ENCODE data around the gene FAM171A1. TPM values are rescaled to one million over a fixed set of nuclear protein-coding genes. Genes with fewer than 3 reads are reported as not detected.
A peak's percentile ranks its signal among the peaks of the same experiment; 100 is the strongest.

The FAM171A1 gene
- polyA plus RNA-seq, 1 of the 3 experiments (the other 2 are of a cell fraction), result 26.3 TPM

DNA sequence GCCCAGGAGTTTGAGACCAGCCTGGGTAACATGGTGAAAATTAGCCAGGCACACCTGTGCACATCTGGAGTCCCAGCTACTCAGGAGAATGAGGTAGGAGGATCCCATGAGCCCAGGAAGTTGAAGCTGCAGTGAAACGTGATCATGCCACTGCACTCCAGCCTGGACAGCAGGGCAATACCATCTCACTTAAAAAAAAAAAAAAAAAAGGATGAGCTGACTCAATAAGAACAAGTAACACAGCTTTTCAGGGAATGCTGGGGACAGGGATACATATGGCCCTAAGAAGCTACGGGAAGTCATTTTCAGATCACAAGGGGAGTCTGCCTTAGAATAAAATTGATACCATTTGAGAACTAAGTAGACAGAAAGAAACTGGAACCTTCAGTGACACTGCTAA is 41.7 kb downstream of the FAM171A1 start:
- TF ChIP-seq, protein P1, sequence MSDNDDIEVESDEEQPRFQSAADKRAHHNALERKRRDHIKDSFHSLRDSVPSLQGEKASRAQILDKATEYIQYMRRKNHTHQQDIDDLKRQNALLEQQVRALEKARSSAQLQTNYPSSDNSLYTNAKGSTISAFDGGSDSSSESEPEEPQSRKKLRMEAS (IDR thresholded peaks at IDR 0.05; ENCODE audit: low read depth), result no peak
- no peak for TF ChIP-seq SMC3 (IDR thresholded peaks at IDR 0.05; ENCODE audit: low read depth, low read length)
- TF ChIP-seq YY1 (IDR thresholded peaks at IDR 0.05; ENCODE audit: low read depth), result no peak
- TF ChIP-seq TEAD4 (IDR thresholded peaks at IDR 0.05; ENCODE audit: borderline replicate concordance, insufficient read depth), result no peak
- no peak for TF ChIP-seq MEF2A (IDR thresholded peaks at IDR 0.05; ENCODE audit: borderline replicate concordance, low read depth)
- no peak for TF ChIP-seq NFIC (IDR thresholded peaks at IDR 0.05; ENCODE audit: borderline replicate concordance)
- TF ChIP-seq, protein P2, sequence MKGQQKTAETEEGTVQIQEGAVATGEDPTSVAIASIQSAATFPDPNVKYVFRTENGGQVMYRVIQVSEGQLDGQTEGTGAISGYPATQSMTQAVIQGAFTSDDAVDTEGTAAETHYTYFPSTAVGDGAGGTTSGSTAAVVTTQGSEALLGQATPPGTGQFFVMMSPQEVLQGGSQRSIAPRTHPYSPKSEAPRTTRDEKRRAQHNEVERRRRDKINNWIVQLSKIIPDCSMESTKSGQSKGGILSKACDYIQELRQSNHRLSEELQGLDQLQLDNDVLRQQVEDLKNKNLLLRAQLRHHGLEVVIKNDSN (IDR thresholded peaks at IDR 0.05; ENCODE audit: borderline replicate concordance, low read depth), result no peak
- TF ChIP-seq MXI1 (IDR thresholded peaks at IDR 0.05; ENCODE audit: low read depth, low read length), result no peak
- WGBS (ENCODE audit: low lambda C conversion rate), result 66% methylated on average over 2 of the region's 2 CpGs

DNA sequence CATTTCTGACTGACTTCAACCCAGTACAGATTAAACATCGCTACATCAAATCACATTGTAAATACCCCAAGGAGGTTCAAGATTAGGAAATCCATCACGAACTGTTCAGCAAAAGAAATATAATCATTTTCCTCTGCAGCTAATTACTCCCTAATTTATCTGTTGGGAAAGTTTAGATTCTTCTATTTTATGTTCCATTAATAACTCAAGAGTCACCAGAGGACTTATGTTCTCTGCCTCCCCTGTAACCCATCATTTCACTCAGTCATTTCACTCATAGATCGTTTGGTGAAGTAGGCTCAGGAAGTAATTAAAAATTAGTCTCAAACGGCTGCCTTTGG is 45.2 kb downstream of the FAM171A1 start:
- no peak for TF ChIP-seq MEF2A (IDR thresholded peaks at IDR 0.05; ENCODE audit: borderline replicate concordance, low read depth)
- 48% methylated on average over 4 of the region's 4 CpGs for WGBS (ENCODE audit: low lambda C conversion rate)
- Histone ChIP-seq H3K27me3 (ENCODE audit: insufficient read depth) (no peaks in the 10 kb centered on the region), H3K9ac (no peak overlapping the region), H3K9me2 (no peaks in the 10 kb centered on the region), H3K27ac (ENCODE audit: low read depth in 2 of 2, low read length in 1 of 2) (peak overlapping the region in 1 of 2 experiments; percentile 34; a peak in 1 of 4 replicates), H3F3A (replicated peaks; ENCODE audit: insufficient read depth) (peaks cover 4% of the 10 kb centered on the region), H3K79me2 (ENCODE audit: insufficient read depth) (peaks cover 6% of the 10 kb centered on the region), H4K20me1 (ENCODE audit: insufficient read depth) (no peaks in the 10 kb centered on the region), H3K36me3 (replicated peaks in 1 of 2; ENCODE audit: control insufficient read depth in 1 of 2, insufficient read depth in 2 of 2, low read length in 1 of 2) (no peaks in the 10 kb centered on the region), H3K4me3 (ENCODE audit: low read depth in 2 of 2, low read length in 1 of 2) (no peak overlapping the region), H3K4me1 (ENCODE audit: control insufficient read depth in 1 of 2, insufficient read depth in 2 of 2, low read depth in 1 of 2, low read length in 1 of 2) (peaks cover 9 to 22% of the 10 kb centered on the region in 2 experiments; a peak in 3 of 4 replicates), H3K9me3 (no peaks in the 10 kb centered on the region), H3K4me2 (no peak overlapping the region), H2AFZ (ENCODE audit: low read depth) (no peak overlapping the region)
- no peak for DNase-seq
- CTCF ChIA-PET, result no interaction called here
- POLR2A ChIA-PET, result no interaction called here

More for the DNA sequence above, 41.7 kb downstream of the FAM171A1 start:
- Histone ChIP-seq H3K27me3 (ENCODE audit: insufficient read depth) (no peaks in the 10 kb centered on the region), H3K27ac (ENCODE audit: low read depth in 2 of 2, low read length in 1 of 2) (no peak overlapping the region), H3F3A (replicated peaks; ENCODE audit: insufficient read depth) (no peaks in the 10 kb centered on the region), H4K20me1 (ENCODE audit: insufficient read depth) (no peaks in the 10 kb centered on the region), H3K4me2 (no peak overlapping the region), H3K9me2 (no peaks in the 10 kb centered on the region), H3K4me1 (ENCODE audit: control insufficient read depth in 1 of 2, insufficient read depth in 2 of 2, low read depth in 1 of 2, low read length in 1 of 2) (peaks cover 5 to 15% of the 10 kb centered on the region in 2 experiments; a peak in 2 of 4 replicates), H3K79me2 (ENCODE audit: insufficient read depth) (peaks cover 28% of the 10 kb centered on the region), H3K4me3 (ENCODE audit: low read depth in 2 of 2, low read length in 1 of 2) (no peak overlapping the region), H3K9ac (no peak overlapping the region), H2AFZ (ENCODE audit: low read depth) (no peak overlapping the region), H3K9me3 (no peaks in the 10 kb centered on the region), H3K36me3 (replicated peaks in 1 of 2; ENCODE audit: control insufficient read depth in 1 of 2, insufficient read depth in 2 of 2, low read length in 1 of 2) (no peaks in the 10 kb centered on the region)
- ChIA-PET CTCF (interaction anchor here (1.3 kb wide), 1 partner anchor 9 kb away, joined by 3 read pairs; no protein-coding TSS in a partner anchor), POLR2A (no interaction called here)
- DNase-seq, result no peak

DNA sequence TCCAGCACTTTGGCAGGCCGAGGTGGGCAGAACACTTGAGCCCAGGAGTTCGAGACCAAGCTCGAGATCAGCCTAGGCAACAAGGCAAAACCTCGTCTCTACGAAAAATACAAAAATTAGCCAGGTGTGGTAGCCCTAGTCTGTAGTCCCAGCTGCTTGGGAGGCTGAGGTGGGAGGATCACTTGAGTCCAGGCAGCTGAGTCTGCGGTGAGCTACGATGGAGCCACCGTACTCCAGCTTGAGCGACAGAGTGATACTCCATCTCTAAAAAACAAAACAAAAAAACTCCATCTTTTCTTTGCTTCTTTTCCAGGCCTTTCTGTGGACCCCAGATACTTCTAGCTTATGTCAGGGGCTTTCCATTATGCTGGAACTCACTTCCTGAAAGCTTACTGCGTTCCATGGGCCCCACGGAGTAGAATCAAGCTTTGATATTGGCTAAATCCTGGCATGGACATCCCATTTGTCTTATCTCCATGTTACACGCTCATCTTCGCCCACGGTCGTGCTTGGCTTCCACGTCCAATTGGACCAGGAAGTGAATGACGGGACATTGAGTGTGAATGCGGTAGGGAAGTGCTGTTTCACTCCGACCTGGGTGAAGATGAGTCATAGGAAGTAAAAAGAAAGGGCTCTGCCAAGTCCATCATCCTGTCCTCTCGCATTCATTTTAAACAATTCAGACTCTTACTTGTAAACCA is 45.7 kb downstream of the FAM171A1 start:
- DNase-seq, result no peak
- ChIA-PET POLR2A (no interaction called here), CTCF (interaction anchor here (1.5 kb wide), 1 partner anchor 11 kb away, joined by 3 read pairs; no protein-coding TSS in a partner anchor)
- 75% methylated on average over 20 of the region's 20 CpGs for WGBS (ENCODE audit: low lambda C conversion rate)
- Histone ChIP-seq H2AFZ (ENCODE audit: low read depth) (no peak overlapping the region), H3K36me3 (replicated peaks in 1 of 2; ENCODE audit: control insufficient read depth in 1 of 2, insufficient read depth in 2 of 2, low read length in 1 of 2) (no peaks in the 10 kb centered on the region), H3K27me3 (ENCODE audit: insufficient read depth) (no peaks in the 10 kb centered on the region), H3K9me2 (no peaks in the 10 kb centered on the region), H3K27ac (ENCODE audit: low read depth in 2 of 2, low read length in 1 of 2) (peak overlapping the region in 1 of 2 experiments; percentile 34; a peak in 1 of 4 replicates), H3K4me3 (ENCODE audit: low read depth in 2 of 2, low read length in 1 of 2) (no peak overlapping the region), H3K4me2 (no peak overlapping the region), H4K20me1 (ENCODE audit: insufficient read depth) (no peaks in the 10 kb centered on the region), H3K4me1 (ENCODE audit: control insufficient read depth in 1 of 2, insufficient read depth in 2 of 2, low read depth in 1 of 2, low read length in 1 of 2) (peaks cover 10 to 25% of the 10 kb centered on the region in 2 experiments; a peak in 3 of 4 replicates), H3K9me3 (no peaks in the 10 kb centered on the region), H3K9ac (no peak overlapping the region), H3F3A (replicated peaks; ENCODE audit: insufficient read depth) (peaks cover 4% of the 10 kb centered on the region), H3K79me2 (ENCODE audit: insufficient read depth) (peaks cover 5% of the 10 kb centered on the region; the same call in 1 of the 2 replicates)
- TF ChIP-seq TEAD4 (IDR thresholded peaks at IDR 0.05; ENCODE audit: borderline replicate concordance, insufficient read depth) (0 out of 2 replicates have a peak, but pooled peaks have one; percentile 50), RXRA (IDR thresholded peaks at IDR 0.05; ENCODE audit: borderline replicate concordance, low read depth) (no peak), FOSL2 (IDR thresholded peaks at IDR 0.05; ENCODE audit: borderline replicate concordance, low read depth) (peak; percentile 71; the same call in 1 of the 2 replicates), ELF1 (IDR thresholded peaks at IDR 0.05) (peak; percentile 64; the same call in 1 of the 2 replicates), FOXJ3 (CRISPR knock-in tag; IDR thresholded peaks at IDR 0.05) (no peak), POLR2AphosphoS5 (IDR thresholded peaks at IDR 0.05; ENCODE audit: low read depth, low read length) (peak; percentile 17; the same call in 1 of the 2 replicates), TAF1 (IDR thresholded peaks at IDR 0.05; ENCODE audit: borderline replicate concordance, low read depth, low read length) (no peak), SMC3 (IDR thresholded peaks at IDR 0.05; ENCODE audit: low read depth, low read length) (no peak)
- TF ChIP-seq, protein P2 (IDR thresholded peaks at IDR 0.05; ENCODE audit: borderline replicate concordance, low read depth), result no peak
- TF ChIP-seq, protein P3, sequence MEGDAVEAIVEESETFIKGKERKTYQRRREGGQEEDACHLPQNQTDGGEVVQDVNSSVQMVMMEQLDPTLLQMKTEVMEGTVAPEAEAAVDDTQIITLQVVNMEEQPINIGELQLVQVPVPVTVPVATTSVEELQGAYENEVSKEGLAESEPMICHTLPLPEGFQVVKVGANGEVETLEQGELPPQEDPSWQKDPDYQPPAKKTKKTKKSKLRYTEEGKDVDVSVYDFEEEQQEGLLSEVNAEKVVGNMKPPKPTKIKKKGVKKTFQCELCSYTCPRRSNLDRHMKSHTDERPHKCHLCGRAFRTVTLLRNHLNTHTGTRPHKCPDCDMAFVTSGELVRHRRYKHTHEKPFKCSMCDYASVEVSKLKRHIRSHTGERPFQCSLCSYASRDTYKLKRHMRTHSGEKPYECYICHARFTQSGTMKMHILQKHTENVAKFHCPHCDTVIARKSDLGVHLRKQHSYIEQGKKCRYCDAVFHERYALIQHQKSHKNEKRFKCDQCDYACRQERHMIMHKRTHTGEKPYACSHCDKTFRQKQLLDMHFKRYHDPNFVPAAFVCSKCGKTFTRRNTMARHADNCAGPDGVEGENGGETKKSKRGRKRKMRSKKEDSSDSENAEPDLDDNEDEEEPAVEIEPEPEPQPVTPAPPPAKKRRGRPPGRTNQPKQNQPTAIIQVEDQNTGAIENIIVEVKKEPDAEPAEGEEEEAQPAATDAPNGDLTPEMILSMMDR (IDR thresholded peaks at IDR 0.05), result no peak
- TF ChIP-seq, protein P4, sequence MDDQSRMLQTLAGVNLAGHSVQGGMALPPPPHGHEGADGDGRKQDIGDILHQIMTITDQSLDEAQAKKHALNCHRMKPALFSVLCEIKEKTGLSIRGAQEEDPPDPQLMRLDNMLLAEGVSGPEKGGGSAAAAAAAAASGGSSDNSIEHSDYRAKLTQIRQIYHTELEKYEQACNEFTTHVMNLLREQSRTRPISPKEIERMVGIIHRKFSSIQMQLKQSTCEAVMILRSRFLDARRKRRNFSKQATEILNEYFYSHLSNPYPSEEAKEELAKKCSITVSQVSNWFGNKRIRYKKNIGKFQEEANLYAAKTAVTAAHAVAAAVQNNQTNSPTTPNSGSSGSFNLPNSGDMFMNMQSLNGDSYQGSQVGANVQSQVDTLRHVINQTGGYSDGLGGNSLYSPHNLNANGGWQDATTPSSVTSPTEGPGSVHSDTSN (IDR thresholded peaks at IDR 0.05), result peak; percentile 83
